Spleen (tissue), 7 donors: ENCODE data around the gene DOCK2.

Experiments
- POLR2A ChIP-seq, 3 donors: fragments of 450-650 bp; IDR thresholded peaks; one replicate each; pipeline ENCODE4 v1.5.1; 2017; ENCODE audit warnings: antibody characterized with exemption in 3 of 3, mild to moderate bottlenecking in 1 of 3
- POLR2AphosphoS5 ChIP-seq, 3 donors: sonication (generic); formaldehyde crosslinking; IDR thresholded peaks; one replicate each; pipeline ENCODE4 v1.5.1; 2017; ENCODE audit warnings: antibody characterized with exemption in 3 of 3
- TF ChIP-seq, protein P1 (sequence below), 11 experiments: fragments of 200-600 bp in 7 of 11; fragments of 450-650 bp in 4 of 11; sonication (generic) in 4 of 11; IDR thresholded peaks in 8 of 11; conservative IDR thresholded peaks in 3 of 11; 1 replicate in 7 of 11; 2 replicates in 4 of 11; pipeline versions ENCODE4 v1.4.0 to v1.8.0; 2016 to 2021; ENCODE audit warnings: antibody characterized with exemption in 11 of 11, inconsistent platforms in 4 of 11, mild to moderate bottlenecking in 1 of 11
- donor health status: DM: no; HTN: no; CAD: no; lungs with moderate emphysema.
- donor health status: DM: no; HTN: no; CAD: no.
- donor health status: DM: no; HTN: no; CAD: no.

- TF ChIP-seq, protein P1, sequence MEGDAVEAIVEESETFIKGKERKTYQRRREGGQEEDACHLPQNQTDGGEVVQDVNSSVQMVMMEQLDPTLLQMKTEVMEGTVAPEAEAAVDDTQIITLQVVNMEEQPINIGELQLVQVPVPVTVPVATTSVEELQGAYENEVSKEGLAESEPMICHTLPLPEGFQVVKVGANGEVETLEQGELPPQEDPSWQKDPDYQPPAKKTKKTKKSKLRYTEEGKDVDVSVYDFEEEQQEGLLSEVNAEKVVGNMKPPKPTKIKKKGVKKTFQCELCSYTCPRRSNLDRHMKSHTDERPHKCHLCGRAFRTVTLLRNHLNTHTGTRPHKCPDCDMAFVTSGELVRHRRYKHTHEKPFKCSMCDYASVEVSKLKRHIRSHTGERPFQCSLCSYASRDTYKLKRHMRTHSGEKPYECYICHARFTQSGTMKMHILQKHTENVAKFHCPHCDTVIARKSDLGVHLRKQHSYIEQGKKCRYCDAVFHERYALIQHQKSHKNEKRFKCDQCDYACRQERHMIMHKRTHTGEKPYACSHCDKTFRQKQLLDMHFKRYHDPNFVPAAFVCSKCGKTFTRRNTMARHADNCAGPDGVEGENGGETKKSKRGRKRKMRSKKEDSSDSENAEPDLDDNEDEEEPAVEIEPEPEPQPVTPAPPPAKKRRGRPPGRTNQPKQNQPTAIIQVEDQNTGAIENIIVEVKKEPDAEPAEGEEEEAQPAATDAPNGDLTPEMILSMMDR (IDR thresholded peaks at IDR 0.05 in 8 of 11, conservative IDR thresholded peaks at IDR 0.05 in 3 of 11), result no peak
- TF ChIP-seq POLR2A (IDR thresholded peaks at IDR 0.05), result no peak
- TF ChIP-seq POLR2AphosphoS5 (IDR thresholded peaks at IDR 0.05), result no peak
These were observed 109.1 kb downstream of the DOCK2 start for GRCh38 chr5:169746147-169746694.
